ENCODE measurements around the gene LRFN2.

The LRFN2 gene

DNA sequence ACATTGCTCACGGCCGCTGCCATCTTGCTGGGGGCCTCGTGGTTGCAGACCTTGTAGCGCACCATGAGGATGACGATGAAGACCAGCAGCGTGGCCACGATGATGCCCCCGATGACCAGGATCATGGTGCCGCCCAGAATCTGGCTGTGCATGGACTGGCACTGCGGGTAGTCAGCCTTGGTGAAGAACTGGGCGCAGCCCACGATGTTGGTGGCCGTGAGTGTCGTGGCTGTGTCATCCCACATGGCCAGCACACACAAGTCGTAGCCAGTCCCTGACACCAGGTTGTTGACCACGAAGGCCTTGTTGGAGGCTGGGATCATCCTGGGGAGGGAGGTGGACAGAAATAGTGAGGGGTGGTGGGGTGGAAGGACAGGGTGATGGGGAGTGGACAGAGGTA, 194.6 kb downstream of the LRFN2 start:
- H3K4me3 ChIP-seq (ENCODE audit: low read depth in 1 of 2, low read length in 2 of 2) = no peak overlapping the region
- peaks cover 3 to 5% of the 10 kb centered on the region in 2 donors for H3K27me3 ChIP-seq (ENCODE audit: control insufficient read depth in 1 of 2, insufficient read depth in 2 of 2, low read length in 2 of 2)
- no peak overlapping the region for H3K27ac ChIP-seq (ENCODE audit: low read depth, low read length)
- peaks cover 0 to 10% of the 10 kb centered on the region in 2 donors for H3K4me1 ChIP-seq (ENCODE audit: control insufficient read depth in 1 of 2, insufficient read depth in 2 of 2, low read length in 2 of 2)
- no peak overlapping the region for H3K9ac ChIP-seq (ENCODE audit: low read depth in 1 of 2, low read length in 2 of 2)
- no peaks in the 10 kb centered on the region for H3K9me3 ChIP-seq (ENCODE audit: control insufficient read depth in 1 of 2, low read length in 2 of 2)
- H3K36me3 ChIP-seq (ENCODE audit: control insufficient read depth in 1 of 2, insufficient read depth in 2 of 2, low read length in 2 of 2) = no peaks in the 10 kb centered on the region

DNA sequence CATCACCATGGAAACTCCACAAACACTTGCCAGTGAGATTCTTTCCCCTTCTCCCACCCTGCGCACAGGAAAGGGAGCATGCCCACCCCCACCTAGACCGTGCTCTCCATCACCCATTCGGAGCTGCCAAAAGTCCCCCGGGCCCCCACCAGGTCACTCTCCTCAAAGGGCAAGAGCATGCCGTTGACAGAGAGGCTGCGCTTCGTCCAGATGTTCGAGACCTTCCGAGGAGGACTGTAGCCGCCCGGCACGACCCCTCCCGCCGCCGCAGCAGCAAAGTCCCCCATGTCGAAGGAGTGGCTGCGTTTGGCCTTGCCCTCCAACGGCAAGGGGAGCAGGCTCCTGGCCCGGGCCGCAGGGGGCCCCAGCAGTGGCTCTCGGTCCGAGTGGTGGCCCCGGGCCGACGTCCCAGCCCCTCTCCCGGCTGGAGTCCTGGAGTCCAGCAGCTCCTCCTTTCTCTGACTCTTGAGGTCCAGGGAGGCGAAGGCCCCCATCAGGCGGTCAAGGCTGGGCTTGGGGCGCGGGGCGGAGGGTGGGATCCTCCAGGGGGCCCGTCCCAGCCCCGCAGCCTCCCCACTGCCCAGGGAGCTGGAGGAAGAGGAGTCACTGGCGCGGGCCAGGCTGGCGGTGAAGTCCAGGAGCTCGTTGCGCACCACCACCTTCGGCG, 195.2 kb downstream of the LRFN2 start:
- H3K9me3 ChIP-seq (ENCODE audit: control insufficient read depth in 1 of 2, low read length in 2 of 2) = no peaks in the 10 kb centered on the region
- no peak overlapping the region for H3K9ac ChIP-seq (ENCODE audit: low read depth in 1 of 2, low read length in 2 of 2)
- no peaks in the 10 kb centered on the region for H3K36me3 ChIP-seq (ENCODE audit: control insufficient read depth in 1 of 2, insufficient read depth in 2 of 2, low read length in 2 of 2)
- H3K4me1 ChIP-seq (ENCODE audit: control insufficient read depth in 1 of 2, insufficient read depth in 2 of 2, low read length in 2 of 2) = peaks cover 0 to 4% of the 10 kb centered on the region in 2 donors
- no peak overlapping the region for H3K27ac ChIP-seq (ENCODE audit: low read depth, low read length)
- peaks cover 3 to 5% of the 10 kb centered on the region in 2 donors for H3K27me3 ChIP-seq (ENCODE audit: control insufficient read depth in 1 of 2, insufficient read depth in 2 of 2, low read length in 2 of 2)
- no peak overlapping the region for H3K4me3 ChIP-seq (ENCODE audit: low read depth in 1 of 2, low read length in 2 of 2)

DNA sequence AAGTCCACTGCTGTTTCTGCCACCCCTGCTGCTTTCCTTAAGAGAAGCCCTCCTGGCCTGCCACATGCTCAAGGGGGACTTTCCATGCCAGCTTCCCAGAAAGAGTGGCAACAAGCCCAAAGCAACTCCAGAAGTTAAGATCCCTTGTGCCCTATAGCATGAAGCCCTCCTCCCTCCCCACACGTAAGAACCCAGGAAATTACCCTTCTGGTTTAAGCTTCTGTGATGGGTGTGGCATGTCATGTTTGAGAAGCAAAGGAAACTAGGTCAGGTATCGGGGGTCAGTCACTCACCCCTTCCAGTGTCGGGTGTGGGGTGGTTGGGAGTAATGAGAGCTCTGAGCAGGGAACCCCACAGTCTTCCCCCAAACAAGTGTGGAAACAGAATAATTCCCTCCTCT, 196.1 kb downstream of the LRFN2 start:
- no peaks in the 10 kb centered on the region for H3K36me3 ChIP-seq (ENCODE audit: control insufficient read depth in 1 of 2, insufficient read depth in 2 of 2, low read length in 2 of 2)
- H3K9me3 ChIP-seq (ENCODE audit: control insufficient read depth in 1 of 2, low read length in 2 of 2) = no peaks in the 10 kb centered on the region

DNA sequence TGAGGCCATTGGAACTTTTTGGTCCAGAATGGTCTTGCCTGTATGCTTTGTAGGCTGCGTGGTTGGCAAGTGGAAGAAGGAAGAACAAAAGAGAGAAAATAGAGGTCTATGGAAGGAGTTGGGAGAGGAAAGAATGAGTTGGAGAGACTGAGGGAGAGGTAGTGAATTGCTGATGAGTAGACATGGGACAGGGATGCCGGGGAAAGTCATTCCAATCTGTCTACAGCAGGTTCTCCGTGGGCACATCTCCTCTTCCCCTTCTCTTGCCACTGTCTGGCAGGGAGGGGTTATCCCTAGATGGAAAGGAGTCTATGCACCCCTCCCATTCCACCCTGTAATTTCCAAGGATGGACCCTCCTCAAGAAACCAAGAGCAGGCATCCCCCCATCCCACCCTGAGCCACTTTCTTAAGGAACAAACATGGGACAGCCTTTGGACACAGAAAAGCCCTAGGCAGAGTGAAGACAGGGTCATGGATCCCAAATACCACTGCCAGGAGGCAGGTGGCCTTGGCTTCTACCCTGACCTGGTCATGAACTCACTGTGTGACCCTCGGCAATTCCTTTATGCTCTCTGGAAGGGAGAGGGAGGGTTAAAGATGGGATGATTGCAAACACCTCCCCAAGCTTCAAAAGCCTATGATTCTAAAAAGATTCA, 196.9 kb downstream of the LRFN2 start:
- Histone ChIP-seq H3K9me3 (ENCODE audit: control insufficient read depth in 1 of 2, low read length in 2 of 2) (no peaks in the 10 kb centered on the region), H3K9ac (ENCODE audit: low read depth in 1 of 2, low read length in 2 of 2) (no peak overlapping the region), H3K36me3 (ENCODE audit: control insufficient read depth in 1 of 2, insufficient read depth in 2 of 2, low read length in 2 of 2) (no peaks in the 10 kb centered on the region), H3K4me1 (ENCODE audit: control insufficient read depth in 1 of 2, insufficient read depth in 2 of 2, low read length in 2 of 2) (no peaks in the 10 kb centered on the region), H3K27me3 (ENCODE audit: control insufficient read depth in 1 of 2, insufficient read depth in 2 of 2, low read length in 2 of 2) (peaks cover 4 to 5% of the 10 kb centered on the region in 2 donors), H3K4me3 (ENCODE audit: low read depth in 1 of 2, low read length in 2 of 2) (no peak overlapping the region), H3K27ac (ENCODE audit: low read depth, low read length) (no peak overlapping the region)

More for the DNA sequence above, 196.1 kb downstream of the LRFN2 start:
- Histone ChIP-seq H3K4me3 (ENCODE audit: low read depth in 1 of 2, low read length in 2 of 2) (no peak overlapping the region), H3K9ac (ENCODE audit: low read depth in 1 of 2, low read length in 2 of 2) (no peak overlapping the region), H3K4me1 (ENCODE audit: control insufficient read depth in 1 of 2, insufficient read depth in 2 of 2, low read length in 2 of 2) (no peaks in the 10 kb centered on the region), H3K27ac (ENCODE audit: low read depth, low read length) (no peak overlapping the region), H3K27me3 (ENCODE audit: control insufficient read depth in 1 of 2, insufficient read depth in 2 of 2, low read length in 2 of 2) (peaks cover 3 to 5% of the 10 kb centered on the region in 2 donors)

DNA sequence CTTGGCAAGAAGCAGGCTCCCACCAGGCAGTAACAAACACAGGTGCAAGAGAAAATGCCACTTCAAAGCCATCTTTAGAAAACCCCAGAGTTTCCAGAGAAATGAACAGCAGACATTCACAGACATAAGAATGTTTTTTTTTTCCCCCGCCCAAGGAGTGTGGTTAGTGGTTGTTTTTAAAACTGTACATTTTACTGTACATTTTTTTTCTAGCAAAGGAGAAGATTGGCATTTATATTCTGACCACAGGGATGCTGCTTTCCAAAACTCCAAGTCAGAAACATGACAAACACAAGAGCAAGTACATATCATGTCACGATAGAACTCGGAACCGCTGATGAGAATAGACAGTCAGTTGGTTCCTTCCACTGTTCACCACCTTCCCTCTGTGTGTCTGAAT, 197.9 kb downstream of the LRFN2 start:
- H3K36me3 ChIP-seq (ENCODE audit: control insufficient read depth in 1 of 2, insufficient read depth in 2 of 2, low read length in 2 of 2) = no peaks in the 10 kb centered on the region
- H3K4me3 ChIP-seq (ENCODE audit: low read depth in 1 of 2, low read length in 2 of 2) = no peak overlapping the region
- H3K27me3 ChIP-seq (ENCODE audit: control insufficient read depth in 1 of 2, insufficient read depth in 2 of 2, low read length in 2 of 2) = peaks cover 5 to 6% of the 10 kb centered on the region in 2 donors
- no peaks in the 10 kb centered on the region for H3K9me3 ChIP-seq (ENCODE audit: control insufficient read depth in 1 of 2, low read length in 2 of 2)
- no peaks in the 10 kb centered on the region for H3K4me1 ChIP-seq (ENCODE audit: control insufficient read depth in 1 of 2, insufficient read depth in 2 of 2, low read length in 2 of 2)
- no peak overlapping the region for H3K27ac ChIP-seq (ENCODE audit: low read depth, low read length)
- H3K9ac ChIP-seq (ENCODE audit: low read depth in 1 of 2, low read length in 2 of 2) = no peak overlapping the region

DNA sequence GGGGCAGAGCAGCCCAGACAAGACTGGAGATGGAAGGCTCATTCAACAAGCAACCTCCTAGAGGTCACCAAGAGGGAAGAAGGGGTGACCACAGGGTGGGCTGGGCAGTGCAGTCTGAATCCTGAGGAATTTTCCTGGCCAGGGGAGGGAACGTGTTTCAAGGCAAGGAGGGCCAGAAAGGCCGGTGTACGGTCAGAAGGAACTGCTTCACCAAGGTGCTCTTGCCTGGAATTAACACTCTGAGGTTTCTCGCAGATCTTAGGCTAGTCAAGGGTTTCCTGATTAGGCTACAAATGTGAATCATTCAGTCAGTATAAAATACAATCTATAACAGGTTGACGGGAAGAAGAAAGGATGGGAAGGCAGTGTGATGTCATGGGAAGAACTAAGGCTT, 199.3 kb downstream of the LRFN2 start:
- H3K27me3 ChIP-seq (ENCODE audit: control insufficient read depth in 1 of 2, insufficient read depth in 2 of 2, low read length in 2 of 2) = peaks cover 5 to 6% of the 10 kb centered on the region in 2 donors

DNA sequence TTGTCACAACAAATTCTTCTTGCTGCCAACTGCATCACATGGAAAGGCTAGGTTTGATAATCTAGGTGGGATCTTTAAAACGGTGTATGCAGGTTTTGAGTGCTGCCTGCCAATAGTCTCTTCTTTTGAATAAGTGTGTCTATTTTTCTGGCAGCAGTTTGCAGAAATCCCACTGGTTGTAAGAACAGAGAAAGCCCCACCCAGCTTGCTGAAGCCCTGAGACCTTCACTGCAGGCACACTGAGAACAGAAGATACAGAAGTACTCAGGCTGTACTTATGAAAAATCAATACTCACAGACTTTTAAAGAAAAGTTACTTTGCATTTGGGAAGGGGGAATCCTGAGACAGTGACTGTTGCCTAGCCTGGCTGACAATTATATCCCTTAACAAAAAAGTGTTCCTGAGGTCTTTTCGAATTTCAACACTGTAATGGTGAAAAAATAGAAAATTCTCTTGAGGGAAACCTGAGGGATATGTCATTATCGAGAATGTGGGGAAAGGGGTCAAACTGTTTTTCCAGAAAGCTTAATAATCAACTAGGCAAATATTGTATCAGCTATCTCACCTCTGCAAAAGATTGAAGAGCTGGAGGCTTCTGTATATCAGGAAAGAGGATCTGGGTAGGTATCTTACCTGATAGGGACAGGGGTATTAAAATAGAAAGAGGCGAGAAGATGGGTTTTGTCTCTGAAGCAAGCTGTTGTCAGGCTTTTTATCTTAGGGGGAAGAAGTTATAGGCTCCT, 199.9 kb downstream of the LRFN2 start:
- no peaks in the 10 kb centered on the region for H3K9me3 ChIP-seq (ENCODE audit: control insufficient read depth in 1 of 2, low read length in 2 of 2)
- H3K27me3 ChIP-seq (ENCODE audit: control insufficient read depth in 1 of 2, insufficient read depth in 2 of 2, low read length in 2 of 2) = peaks cover 5 to 6% of the 10 kb centered on the region in 2 donors
- no peaks in the 10 kb centered on the region for H3K36me3 ChIP-seq (ENCODE audit: control insufficient read depth in 1 of 2, insufficient read depth in 2 of 2, low read length in 2 of 2)
- no peak overlapping the region for H3K9ac ChIP-seq (ENCODE audit: low read depth in 1 of 2, low read length in 2 of 2)
- H3K4me1 ChIP-seq (ENCODE audit: control insufficient read depth in 1 of 2, insufficient read depth in 2 of 2, low read length in 2 of 2) = no peaks in the 10 kb centered on the region
- no peak overlapping the region for H3K4me3 ChIP-seq (ENCODE audit: low read depth in 1 of 2, low read length in 2 of 2)
- no peak overlapping the region for H3K27ac ChIP-seq (ENCODE audit: low read depth, low read length)

More for the DNA sequence above, 199.3 kb downstream of the LRFN2 start:
- no peaks in the 10 kb centered on the region for H3K36me3 ChIP-seq (ENCODE audit: control insufficient read depth in 1 of 2, insufficient read depth in 2 of 2, low read length in 2 of 2)
- no peaks in the 10 kb centered on the region for H3K9me3 ChIP-seq (ENCODE audit: control insufficient read depth in 1 of 2, low read length in 2 of 2)
- H3K4me3 ChIP-seq (ENCODE audit: low read depth in 1 of 2, low read length in 2 of 2) = no peak overlapping the region
- no peak overlapping the region for H3K27ac ChIP-seq (ENCODE audit: low read depth, low read length)
- H3K4me1 ChIP-seq (ENCODE audit: control insufficient read depth in 1 of 2, insufficient read depth in 2 of 2, low read length in 2 of 2) = no peaks in the 10 kb centered on the region
- no peak overlapping the region for H3K9ac ChIP-seq (ENCODE audit: low read depth in 1 of 2, low read length in 2 of 2)

DNA sequence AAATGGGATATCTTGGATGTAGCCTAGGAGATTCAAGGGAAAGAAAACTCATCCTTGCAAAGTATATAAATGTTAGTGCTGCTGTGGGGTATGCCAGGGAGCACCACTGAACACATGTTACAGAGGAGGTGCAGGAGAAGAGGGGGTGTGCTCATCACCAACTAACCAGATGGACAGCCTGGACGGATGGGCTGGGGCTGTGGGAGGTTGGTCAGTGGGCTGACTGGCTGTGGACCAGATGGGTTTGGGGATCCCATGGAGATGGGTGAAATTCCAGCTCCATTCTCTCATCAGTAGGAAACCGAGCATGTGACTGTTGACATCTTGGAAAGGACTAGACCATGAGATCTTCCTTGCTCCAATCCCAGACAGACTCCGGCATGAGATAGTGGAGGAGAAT, 201.0 kb downstream of the LRFN2 start:
- peaks cover 5 to 6% of the 10 kb centered on the region in 2 donors for H3K27me3 ChIP-seq (ENCODE audit: control insufficient read depth in 1 of 2, insufficient read depth in 2 of 2, low read length in 2 of 2)
- H3K9ac ChIP-seq (ENCODE audit: low read depth in 1 of 2, low read length in 2 of 2) = no peak overlapping the region
- no peaks in the 10 kb centered on the region for H3K4me1 ChIP-seq (ENCODE audit: control insufficient read depth in 1 of 2, insufficient read depth in 2 of 2, low read length in 2 of 2)
- H3K9me3 ChIP-seq (ENCODE audit: control insufficient read depth in 1 of 2, low read length in 2 of 2) = no peaks in the 10 kb centered on the region
- H3K27ac ChIP-seq (ENCODE audit: low read depth, low read length) = no peak overlapping the region
- H3K4me3 ChIP-seq (ENCODE audit: low read depth in 1 of 2, low read length in 2 of 2) = no peak overlapping the region
- H3K36me3 ChIP-seq (ENCODE audit: control insufficient read depth in 1 of 2, insufficient read depth in 2 of 2, low read length in 2 of 2) = no peaks in the 10 kb centered on the region

DNA sequence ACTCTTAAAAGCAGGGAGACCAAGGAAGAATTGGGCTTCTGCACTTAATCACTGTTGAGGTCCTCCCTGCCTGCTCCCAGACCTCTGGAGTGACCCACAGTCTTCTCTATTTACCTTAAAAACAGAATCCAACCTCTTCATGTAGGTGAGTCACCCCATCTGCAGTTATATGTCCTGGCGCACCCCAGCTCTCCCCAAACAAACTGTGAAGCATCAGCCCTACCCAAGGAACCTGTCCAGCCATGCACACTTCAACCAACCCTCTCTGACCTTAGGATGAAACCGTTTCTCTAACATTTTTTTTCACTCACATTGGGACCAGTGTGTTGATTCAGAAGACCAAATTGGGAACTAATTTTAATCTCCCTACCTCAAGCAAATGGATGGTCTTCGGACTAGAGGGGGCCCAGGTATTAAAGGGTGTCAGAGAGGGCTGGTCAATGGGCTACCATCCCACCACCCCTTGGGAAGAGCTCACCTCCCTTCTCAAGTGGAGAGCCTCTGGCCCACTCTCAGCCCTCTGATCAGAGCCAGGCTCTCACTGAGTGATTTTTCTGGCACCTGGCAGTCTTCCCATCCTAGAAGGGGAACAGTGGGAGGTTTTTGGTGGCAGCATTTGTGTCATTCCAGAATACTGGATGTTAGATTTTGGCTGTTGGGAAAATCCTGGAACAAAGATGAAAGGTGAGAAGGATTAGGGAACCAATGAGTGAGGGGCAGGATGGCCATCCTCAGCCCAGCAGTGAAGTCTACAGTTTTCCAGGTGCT, 203.6 kb downstream of the LRFN2 start:
- H3K27ac ChIP-seq (ENCODE audit: low read depth, low read length) = no peak overlapping the region
- no peaks in the 10 kb centered on the region for H3K9me3 ChIP-seq (ENCODE audit: control insufficient read depth in 1 of 2, low read length in 2 of 2)
- peaks cover 4 to 5% of the 10 kb centered on the region in 2 donors for H3K27me3 ChIP-seq (ENCODE audit: control insufficient read depth in 1 of 2, insufficient read depth in 2 of 2, low read length in 2 of 2)
- H3K36me3 ChIP-seq (ENCODE audit: control insufficient read depth in 1 of 2, insufficient read depth in 2 of 2, low read length in 2 of 2) = no peaks in the 10 kb centered on the region
- no peak overlapping the region for H3K4me3 ChIP-seq (ENCODE audit: low read depth in 1 of 2, low read length in 2 of 2)
- no peaks in the 10 kb centered on the region for H3K4me1 ChIP-seq (ENCODE audit: control insufficient read depth in 1 of 2, insufficient read depth in 2 of 2, low read length in 2 of 2)
- no peak overlapping the region for H3K9ac ChIP-seq (ENCODE audit: low read depth in 1 of 2, low read length in 2 of 2)
